Smooth muscle cell (in vitro differentiated cells): ENCODE measurements around the gene NPIPB2. TPM values are rescaled to one million over a fixed set of nuclear protein-coding genes. Genes with fewer than 3 reads are reported as not detected.

Experiments used
- DNase-seq: peaks from one replicate; lab custom pipeline; 2025; ENCODE audit not compliant: unreplicated experiment; lab: John Stamatoyannopoulos, UW
- H2AFZ ChIP-seq: fragments of 200-600 bp; sonication (generic); 2 replicates; pipeline ENCODE4 v1.6.0; 2016; ENCODE audit warnings: antibody characterized with exemption, low read depth, mild to moderate bottlenecking
- H3F3A ChIP-seq: fragments of 200-600 bp; sonication (generic); 2 replicates; pipeline ENCODE4 v1.6.0; 2017; ENCODE audit warnings: antibody characterized with exemption, low read depth
- H3K27ac ChIP-seq: fragments of 200-600 bp; sonication (generic); 2 replicates; pipeline ENCODE4 v1.5.1; 2016; ENCODE audit warnings: low read depth, mild to moderate bottlenecking
- H3K27me3 ChIP-seq: fragments of 200-600 bp; sonication (generic); 2 replicates; pipeline ENCODE4 v1.6.1; 2016; ENCODE audit warnings: low read depth, mild to moderate bottlenecking
- H3K36me3 ChIP-seq: fragments of 200-600 bp; sonication (generic); 2 replicates; pipeline ENCODE4 v1.5.1; 2016; ENCODE audit warnings: low read depth
- H3K4me1 ChIP-seq: fragments of 200-600 bp; sonication (generic); 2 replicates; pipeline ENCODE4 v1.5.1; 2016; ENCODE audit warnings: low read depth
- H3K4me2 ChIP-seq: fragments of 200-600 bp; sonication (generic); 2 replicates; pipeline ENCODE4 v1.6.0; 2016; ENCODE audit warnings: mild to moderate bottlenecking
- H3K4me3 ChIP-seq: fragments of 200-600 bp; sonication (generic); 2 replicates; pipeline ENCODE4 v1.5.1; 2016; ENCODE audit warnings: mild to moderate bottlenecking
- H3K79me2 ChIP-seq: fragments of 200-600 bp; sonication (generic); 2 replicates; pipeline ENCODE4 v1.6.0; 2016; ENCODE audit warnings: low read depth, mild to moderate bottlenecking
- H3K9ac ChIP-seq: fragments of 200-600 bp; sonication (generic); 2 replicates; pipeline ENCODE4 v1.6.0; 2016; ENCODE audit warnings: low read depth
- H3K9me3 ChIP-seq: fragments of 200-600 bp; sonication (generic); replicated peaks from 2 replicates; pipeline ENCODE4 v1.5.1; 2016; ENCODE audit warnings: low read depth
- H4K20me1 ChIP-seq: fragments of 200-600 bp; sonication (generic); 2 replicates; pipeline ENCODE4 v1.6.0; 2016; ENCODE audit warnings: low read depth
- WGBS: methylation state at CpG from one replicate; pipeline ENCODE4 v1.1.7; 2016; ENCODE audit warnings: low lambda C conversion rate; 5-methylcytosine and 5-hydroxymethylcytosine counted together
- polyA plus RNA-seq: library from polyadenylated mRNA; unstranded; fragments of >200 nt; fragmentation: Nextera tagmentation; extraction: Ambion mirVana; gene quantifications from 2 replicates; pipeline ENCODE4 v1.2.1, GENCODE V29; 2016
- total RNA-seq: library from RNA; depleted of rRNA; stranded (reverse); fragments of >200 nt; gene quantifications from 2 replicates; pipeline ENCODE4 v1.2.3, GENCODE V29; 2014
- TF ChIP-seq, protein P1 (sequence below): fragments of 200-600 bp; sonication (generic); IDR thresholded peaks from 2 replicates; pipeline ENCODE4 v1.5.1; 2017; ENCODE audit warnings: borderline replicate concordance, mild to moderate bottlenecking, antibody characterized with exemption; ENCODE audit not compliant: insufficient read depth, poor library complexity, severe bottlenecking

Gene NPIPB2
- total and polyA plus RNA-seq, 2 experiments from 2014 or later, result 3.8 to 10.6 TPM

DNA sequence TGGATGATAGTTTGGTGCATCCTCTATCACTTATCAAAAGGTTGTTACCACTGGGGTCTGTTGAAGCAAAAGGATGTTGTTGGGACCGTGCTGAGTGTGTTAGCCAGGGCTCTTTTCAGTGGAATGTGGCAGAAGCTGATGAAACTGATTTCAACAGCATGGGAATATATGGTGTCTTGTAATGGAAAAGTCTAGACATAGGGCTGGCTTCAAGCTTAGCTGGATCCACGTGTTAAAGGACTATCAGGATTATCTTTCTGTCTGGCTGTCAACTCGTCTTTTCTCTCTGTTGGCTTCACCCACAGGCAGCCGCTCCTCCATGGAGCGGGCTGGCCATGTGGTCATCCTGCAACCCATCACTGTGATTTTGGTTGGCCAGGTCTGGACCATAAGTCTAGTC lies 43.4 kb upstream of the NPIPB2 start:
- DNase-seq, result no peak
- WGBS, result 35% methylated on average over 5 of the region's 5 CpGs
- Histone ChIP-seq H3K27ac (no peak overlapping the region), H3K36me3 (no peaks in the 10 kb centered on the region), H3K4me2 (no peak overlapping the region), H3K79me2 (peaks cover 19% of the 10 kb centered on the region), H2AFZ (no peak overlapping the region), H3K9me3 (no peaks in the 10 kb centered on the region), H3K4me1 (peaks cover 5% of the 10 kb centered on the region), H3K27me3 (no peaks in the 10 kb centered on the region), H3K9ac (no peak overlapping the region), H4K20me1 (peaks cover 10% of the 10 kb centered on the region), H3K4me3 (no peak overlapping the region), H3F3A (no peaks in the 10 kb centered on the region)
- TF ChIP-seq, protein P1, sequence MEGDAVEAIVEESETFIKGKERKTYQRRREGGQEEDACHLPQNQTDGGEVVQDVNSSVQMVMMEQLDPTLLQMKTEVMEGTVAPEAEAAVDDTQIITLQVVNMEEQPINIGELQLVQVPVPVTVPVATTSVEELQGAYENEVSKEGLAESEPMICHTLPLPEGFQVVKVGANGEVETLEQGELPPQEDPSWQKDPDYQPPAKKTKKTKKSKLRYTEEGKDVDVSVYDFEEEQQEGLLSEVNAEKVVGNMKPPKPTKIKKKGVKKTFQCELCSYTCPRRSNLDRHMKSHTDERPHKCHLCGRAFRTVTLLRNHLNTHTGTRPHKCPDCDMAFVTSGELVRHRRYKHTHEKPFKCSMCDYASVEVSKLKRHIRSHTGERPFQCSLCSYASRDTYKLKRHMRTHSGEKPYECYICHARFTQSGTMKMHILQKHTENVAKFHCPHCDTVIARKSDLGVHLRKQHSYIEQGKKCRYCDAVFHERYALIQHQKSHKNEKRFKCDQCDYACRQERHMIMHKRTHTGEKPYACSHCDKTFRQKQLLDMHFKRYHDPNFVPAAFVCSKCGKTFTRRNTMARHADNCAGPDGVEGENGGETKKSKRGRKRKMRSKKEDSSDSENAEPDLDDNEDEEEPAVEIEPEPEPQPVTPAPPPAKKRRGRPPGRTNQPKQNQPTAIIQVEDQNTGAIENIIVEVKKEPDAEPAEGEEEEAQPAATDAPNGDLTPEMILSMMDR, result no peak

DNA sequence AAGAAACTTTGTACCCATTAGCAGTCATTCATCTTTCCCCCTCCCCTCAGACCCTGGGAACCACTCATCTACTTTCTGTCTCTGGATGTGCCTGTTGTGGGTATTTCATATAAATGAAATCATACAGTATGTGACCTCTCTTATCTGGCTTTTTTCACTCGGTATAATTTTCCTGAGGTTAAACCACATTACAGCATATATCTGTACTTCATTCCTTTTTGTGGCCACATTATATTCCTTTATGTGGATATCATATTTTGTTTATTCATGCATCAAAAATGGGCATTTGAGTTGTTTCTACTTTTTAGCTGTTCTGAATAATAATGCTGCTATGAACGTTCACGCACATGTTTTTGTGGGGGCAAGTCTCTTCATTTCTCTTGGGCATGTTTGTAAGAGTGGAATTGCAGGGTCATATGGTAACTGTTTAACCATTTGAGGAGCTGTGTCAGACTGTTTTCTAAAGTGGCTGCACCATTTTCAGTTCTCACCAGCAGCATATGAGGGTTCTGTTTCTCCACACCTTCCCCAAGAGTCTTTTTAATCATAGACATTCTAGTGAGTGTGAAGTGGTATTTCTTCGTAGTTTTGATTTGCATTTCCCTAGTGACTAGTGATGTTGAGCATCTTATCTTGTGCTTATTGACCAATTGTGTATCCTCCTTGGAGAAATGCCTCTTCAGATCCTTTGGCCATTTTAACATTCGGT lies 38.4 kb upstream of the NPIPB2 start:
- no peaks in the 10 kb centered on the region for H4K20me1 ChIP-seq
- no peaks in the 10 kb centered on the region for H3K36me3 ChIP-seq
- no peaks in the 10 kb centered on the region for H3F3A ChIP-seq
- no peaks in the 10 kb centered on the region for H3K27me3 ChIP-seq
- peaks cover 7% of the 10 kb centered on the region for H3K4me1 ChIP-seq
- H3K4me2 ChIP-seq, result no peak overlapping the region
- H3K27ac ChIP-seq, result no peak overlapping the region
- H3K9ac ChIP-seq, result no peak overlapping the region
- no peak overlapping the region for H2AFZ ChIP-seq
- WGBS, result 93% methylated on average over 5 of the region's 5 CpGs
- H3K9me3 ChIP-seq, result no peaks in the 10 kb centered on the region
- TF ChIP-seq, protein P1, result no peak
- no peak overlapping the region for H3K4me3 ChIP-seq
- no peak for DNase-seq
- peaks cover 46% of the 10 kb centered on the region for H3K79me2 ChIP-seq

DNA sequence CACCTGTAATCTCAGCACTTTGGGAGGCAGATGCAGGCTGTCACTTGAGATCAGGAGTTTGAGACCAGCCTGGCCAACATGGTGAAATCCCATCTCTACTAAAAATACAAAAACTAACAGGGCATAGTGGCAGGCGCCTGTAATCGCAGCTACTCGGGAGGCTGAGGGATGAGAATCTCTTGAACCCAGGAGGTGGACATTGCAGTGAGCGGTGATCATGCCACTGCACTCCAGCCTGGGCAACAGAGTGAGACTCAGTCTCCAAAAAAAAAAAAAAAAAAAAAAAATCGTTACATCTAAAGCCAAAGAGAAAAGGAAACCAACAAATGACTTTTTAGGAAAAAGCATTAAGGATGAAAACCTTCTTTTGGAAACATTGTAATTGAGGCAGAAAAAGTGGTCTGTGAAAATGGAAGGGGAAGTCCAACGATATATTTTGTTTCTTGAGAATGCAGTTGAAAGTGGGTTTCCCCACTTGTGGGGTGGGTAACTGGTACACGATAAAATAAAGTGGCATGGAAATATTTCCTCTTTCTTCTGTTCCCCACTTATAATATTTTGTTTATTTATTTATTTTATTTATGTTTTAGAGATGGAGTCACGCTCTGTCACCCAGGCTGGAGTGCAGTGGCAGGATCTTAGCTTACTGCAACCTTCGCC lies 37.3 kb upstream of the NPIPB2 start:
- Histone ChIP-seq H3K36me3 (no peaks in the 10 kb centered on the region), H3K79me2 (peaks cover 41% of the 10 kb centered on the region), H3F3A (no peaks in the 10 kb centered on the region), H3K4me1 (peaks cover 7% of the 10 kb centered on the region), H3K4me3 (no peak overlapping the region), H3K27ac (no peak overlapping the region), H3K27me3 (no peaks in the 10 kb centered on the region), H2AFZ (no peak overlapping the region), H3K4me2 (no peak overlapping the region), H4K20me1 (no peaks in the 10 kb centered on the region), H3K9me3 (no peaks in the 10 kb centered on the region), H3K9ac (no peak overlapping the region)
- WGBS, result 89% methylated on average over 9 of the region's 9 CpGs
- DNase-seq, result no peak
- TF ChIP-seq, protein P1, result no peak
